AG09319 (cell line): Measurements from ENCODE around the gene STAC2.
A peak's percentile ranks its signal among the peaks of the same experiment; 100 is the strongest.

Experiments
- DNase-seq: peaks from one replicate; pipeline ENCODE4 v3.0.0-alpha.2; 2010; ENCODE audit warnings: low read depth; ENCODE audit errors: extremely low read depth
- TF ChIP-seq, protein P1 (sequence below): IDR thresholded peaks from 2 replicates; pipeline ENCODE4 v1.5.1; 2011; ENCODE audit warnings: low read depth, mild to moderate bottlenecking, inconsistent platforms, low read length, moderate library complexity

STAC2 gene

DNA sequence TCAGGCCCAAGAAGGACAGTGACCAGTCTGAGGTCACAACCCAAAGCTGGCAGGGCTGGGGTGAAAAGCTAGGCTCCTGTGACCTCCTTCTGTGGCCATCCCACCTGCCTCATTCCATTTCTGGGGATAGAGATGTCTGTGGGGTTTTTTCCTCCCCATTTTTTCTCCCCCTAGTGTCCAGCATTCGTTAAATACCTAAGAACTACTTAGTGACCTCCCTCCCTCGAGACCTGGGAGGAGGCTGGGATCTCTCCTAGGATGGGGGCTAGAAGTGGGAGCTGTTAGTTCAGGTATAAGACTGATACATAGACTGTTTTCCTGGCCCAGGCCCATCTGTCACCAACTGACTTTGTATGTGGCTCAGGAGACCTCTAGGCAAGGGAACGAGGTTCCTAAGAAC lies 20.5 kb upstream of the STAC2 start:
- no peak for DNase-seq
- TF ChIP-seq, protein P1, sequence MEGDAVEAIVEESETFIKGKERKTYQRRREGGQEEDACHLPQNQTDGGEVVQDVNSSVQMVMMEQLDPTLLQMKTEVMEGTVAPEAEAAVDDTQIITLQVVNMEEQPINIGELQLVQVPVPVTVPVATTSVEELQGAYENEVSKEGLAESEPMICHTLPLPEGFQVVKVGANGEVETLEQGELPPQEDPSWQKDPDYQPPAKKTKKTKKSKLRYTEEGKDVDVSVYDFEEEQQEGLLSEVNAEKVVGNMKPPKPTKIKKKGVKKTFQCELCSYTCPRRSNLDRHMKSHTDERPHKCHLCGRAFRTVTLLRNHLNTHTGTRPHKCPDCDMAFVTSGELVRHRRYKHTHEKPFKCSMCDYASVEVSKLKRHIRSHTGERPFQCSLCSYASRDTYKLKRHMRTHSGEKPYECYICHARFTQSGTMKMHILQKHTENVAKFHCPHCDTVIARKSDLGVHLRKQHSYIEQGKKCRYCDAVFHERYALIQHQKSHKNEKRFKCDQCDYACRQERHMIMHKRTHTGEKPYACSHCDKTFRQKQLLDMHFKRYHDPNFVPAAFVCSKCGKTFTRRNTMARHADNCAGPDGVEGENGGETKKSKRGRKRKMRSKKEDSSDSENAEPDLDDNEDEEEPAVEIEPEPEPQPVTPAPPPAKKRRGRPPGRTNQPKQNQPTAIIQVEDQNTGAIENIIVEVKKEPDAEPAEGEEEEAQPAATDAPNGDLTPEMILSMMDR, result no peak

DNA sequence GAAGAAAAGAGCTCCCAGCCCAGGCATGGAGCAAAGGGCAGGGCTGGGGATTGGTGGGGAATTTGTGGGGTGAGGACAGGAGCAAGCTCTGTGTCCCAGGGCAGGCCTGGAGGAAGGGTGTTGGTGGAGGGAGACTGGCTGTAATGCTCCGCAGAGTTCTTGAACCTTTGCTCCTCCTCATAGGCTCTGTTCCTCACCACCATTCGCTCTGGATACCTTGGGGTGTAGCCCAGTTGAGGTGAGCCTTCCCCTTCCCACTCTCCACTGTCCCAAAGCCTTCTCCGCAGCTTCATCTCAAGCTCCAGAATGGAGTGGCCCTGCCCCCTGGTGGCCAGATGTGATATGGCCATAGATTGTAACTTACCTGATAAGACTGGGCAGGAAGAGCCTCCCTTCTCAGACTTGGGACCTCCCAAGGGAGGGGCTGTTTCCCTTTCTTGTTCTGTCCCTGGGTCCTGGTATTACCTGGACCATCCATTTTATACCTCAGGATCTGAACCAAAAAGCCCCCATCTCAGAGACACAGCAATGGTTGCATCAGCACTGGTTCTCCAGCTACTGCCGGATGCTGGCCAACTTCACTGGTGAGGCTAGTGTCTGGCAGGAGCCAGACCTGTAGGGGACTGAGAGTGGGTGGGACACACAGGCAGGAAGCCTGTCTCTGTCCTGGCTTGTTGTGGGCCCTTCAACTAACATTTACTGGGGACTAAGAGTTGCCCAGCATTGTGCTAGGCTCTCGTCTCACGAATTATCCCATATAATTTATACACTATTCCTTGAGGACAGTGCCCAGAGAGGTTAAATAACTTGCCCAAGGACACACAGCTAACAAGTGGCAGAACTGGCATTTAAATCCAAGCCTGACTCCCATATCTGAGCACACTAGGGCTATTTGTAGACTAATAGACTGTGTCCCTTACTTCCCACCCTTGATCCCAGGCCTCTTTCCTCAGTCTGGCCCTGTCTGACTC lies 19.1 kb upstream of the STAC2 start:
- TF ChIP-seq, protein P1, result peak; percentile 97
- peak; percentile 46 for DNase-seq

DNA sequence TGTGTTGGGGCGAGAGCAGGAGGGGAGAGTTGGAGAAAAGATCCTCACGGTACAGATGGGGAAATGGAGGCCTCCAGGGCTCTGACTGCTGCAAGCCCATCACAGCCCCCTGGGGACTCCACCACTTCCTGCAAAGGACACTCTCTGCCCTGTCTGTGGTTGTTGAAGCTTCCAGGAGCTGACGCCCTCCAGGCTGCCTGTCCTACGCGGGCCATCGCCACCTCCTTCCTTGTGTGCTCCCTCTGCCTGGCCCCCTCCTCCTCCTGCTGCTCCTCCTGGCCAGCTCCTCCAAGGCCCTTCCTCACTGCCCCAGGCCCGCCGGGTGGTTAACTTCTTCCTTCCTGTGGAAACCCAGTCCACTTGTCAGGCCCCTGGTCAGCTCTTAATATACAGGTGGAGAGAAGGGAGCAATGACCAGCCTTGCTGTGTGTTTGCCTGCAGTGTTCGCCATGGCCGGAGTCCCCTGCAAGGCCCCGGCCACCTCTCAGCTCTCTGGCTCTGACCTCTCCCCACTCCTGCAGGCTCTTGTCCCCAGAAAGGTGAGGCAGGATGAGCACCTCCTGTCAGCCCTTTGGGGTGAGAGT lies 18.4 kb upstream of the STAC2 start:
- DNase-seq, result no peak
- TF ChIP-seq, protein P1, result no peak

DNA sequence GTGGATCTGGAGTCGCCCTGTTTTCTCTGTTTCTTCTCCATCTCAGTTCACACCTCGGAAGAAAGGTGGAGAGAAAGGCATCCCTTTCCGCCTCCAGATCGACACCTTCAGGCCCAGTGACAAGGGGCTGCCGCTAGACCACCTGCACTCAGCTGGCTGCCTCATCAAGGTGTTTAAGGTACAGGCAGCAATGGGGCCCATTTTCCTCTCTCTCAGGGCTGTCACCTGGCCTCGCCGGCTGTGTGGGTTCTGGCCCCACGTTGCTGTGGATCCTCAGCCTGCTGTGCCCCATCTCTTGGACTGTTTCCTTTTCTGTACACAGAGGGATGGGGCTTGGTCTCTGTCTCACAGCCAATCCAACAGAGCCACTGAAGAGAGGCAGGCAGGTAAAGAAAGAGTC lies 17.4 kb upstream of the STAC2 start:
- no peak for DNase-seq
- TF ChIP-seq, protein P1, result no peak

DNA sequence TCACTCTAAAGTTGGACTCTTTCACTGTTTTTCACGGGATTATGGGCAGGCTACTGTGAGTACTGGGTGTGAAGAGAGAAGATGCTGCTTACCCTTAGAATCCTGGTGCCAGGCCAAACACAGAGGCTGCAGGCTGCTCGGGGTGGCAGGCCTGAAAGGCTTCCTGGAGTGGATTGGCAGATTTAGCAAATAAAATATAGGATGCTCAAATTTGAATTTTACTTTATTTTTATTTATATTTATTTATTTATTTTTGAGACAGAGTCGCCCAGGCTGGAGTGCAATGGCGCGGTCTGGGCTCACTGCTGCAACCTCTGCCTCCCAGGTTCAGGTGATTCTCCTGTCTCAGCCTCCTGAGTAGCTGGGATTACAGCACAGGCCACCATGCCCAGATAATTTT lies 14.9 kb upstream of the STAC2 start:
- no peak for DNase-seq
- TF ChIP-seq, protein P1, result no peak

DNA sequence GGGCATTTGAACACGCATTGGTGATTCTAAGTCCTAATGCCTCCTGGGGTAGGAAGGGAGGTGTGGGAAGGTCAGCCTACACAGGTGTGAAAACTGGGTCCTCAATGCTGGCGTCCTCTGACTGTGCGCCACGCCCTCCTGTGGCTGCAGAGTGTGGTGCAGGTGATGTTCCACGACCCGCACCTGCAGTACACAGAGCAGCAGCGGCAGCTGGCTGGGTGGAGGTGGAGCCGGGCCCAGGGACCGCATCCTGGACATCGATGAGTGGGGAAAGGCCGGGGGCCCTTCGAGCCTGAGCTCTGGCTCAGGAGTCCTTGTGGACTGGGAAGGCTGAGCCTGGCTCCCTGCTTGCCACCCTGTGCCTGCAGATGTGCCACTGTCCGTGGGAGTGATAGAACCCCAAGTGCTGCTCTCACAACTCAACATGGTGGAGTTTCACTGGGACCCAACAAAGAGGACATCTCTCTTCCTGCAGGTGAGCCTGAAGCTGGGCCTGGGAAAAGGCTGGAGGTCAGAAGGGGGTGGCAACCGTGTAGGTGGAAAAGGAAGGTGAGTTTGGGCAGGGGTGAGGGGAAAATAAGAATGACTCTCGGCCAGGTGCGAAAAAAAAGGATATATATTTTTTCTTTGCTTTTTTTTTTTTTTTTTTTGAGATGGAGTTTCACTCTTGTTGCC lies 14.0 kb upstream of the STAC2 start:
- TF ChIP-seq, protein P1, result peak; percentile 46
- no peak for DNase-seq

DNA sequence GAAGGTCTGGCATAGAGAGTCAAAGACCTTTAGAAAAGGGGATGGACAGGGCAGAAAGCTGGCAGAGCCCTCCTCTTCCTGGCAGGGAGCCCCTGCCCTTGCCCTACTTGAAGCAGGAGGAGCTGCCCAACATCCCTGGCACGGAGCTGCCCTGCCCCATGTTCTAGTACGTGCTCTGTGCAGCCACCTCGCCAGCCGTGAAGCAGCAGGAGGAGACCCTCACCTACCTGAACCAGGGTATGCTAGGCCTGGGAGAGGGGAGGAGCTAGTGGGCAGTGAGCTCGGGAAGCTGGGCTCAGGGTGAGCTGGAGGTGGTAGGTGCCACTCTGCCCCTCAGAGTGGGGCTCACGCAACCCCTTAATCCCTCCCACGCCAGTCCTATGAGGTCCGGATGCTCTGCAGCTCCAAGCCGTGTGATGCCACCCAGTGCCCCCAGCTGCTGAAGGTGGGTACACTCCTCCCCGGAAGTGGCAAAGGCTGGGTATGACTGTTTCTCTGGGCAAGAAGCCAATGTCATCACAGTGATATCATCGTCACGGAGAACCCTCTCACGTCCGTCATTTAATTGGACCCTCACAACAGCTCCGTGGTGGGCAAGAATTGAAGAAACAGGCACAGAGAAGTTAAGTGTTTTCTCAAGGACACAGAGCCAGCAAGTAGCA lies 12.7 kb upstream of the STAC2 start:
- no peak for DNase-seq
- TF ChIP-seq, protein P1, result no peak
